ENCODE data around the gene AOAH.
"Not testable (repeated sequence)": the region's sequence is repeated elsewhere in the genome, so short reads cannot be mapped to it uniquely, and the experiment has no call there.

Gene AOAH

GRCh38 chr7:36507475-36508440 is 216.5 kb downstream of the AOAH start:
- DNase-seq (ENCODE audit: low spot score) = no peak

DNA sequence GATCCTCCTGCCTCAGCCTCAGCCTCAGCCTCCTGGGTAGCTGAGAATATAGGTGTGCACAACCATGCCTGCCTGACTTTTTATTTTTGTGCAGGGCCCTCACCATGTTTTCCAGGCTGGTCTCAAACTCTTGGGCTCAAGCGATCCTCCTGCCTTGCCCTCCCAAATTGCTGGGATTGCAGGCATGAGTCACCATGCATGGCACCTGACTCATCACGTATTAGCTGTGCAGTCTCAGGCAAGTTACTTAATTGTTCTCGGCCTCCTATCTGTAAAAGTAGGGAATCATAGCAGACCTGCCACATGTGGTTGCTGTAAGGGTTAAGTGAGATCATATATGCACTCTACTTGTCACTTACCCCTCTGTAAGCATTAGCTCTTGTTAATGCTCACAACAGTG is 217.5 kb downstream of the AOAH start:
- DNase-seq (ENCODE audit: low spot score) = no peak

- DNase-seq (ENCODE audit: low spot score) = no peak
Observed at GRCh38 chr7:36506130-36506798, 218.0 kb downstream of the AOAH start.

GRCh38 chr7:36504617-36505016 is 219.7 kb downstream of the AOAH start:
- not testable (repeated sequence) for DNase-seq (ENCODE audit: low spot score)

DNA sequence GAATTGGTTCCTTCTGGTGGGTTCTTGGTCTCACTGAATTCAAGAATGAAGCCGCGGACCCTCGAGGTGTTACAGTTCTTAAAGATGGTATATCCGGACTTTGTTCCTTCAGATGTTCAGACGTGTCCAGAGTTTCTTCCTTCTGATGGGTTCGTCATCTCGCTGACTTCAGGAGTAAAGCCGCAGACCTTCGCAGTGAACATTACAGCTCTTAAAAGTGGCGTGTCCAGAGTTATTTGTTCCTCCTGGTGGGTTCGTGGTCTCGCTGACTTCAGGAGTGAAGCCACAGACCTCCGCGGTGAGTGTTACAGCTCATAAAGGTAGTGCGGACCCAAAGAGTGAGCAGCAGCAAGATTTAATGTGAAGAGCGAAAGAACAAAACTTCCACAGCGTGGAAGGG is 220.1 kb downstream of the AOAH start:
- DNase-seq (ENCODE audit: low spot score) = not testable (repeated sequence)

DNA sequence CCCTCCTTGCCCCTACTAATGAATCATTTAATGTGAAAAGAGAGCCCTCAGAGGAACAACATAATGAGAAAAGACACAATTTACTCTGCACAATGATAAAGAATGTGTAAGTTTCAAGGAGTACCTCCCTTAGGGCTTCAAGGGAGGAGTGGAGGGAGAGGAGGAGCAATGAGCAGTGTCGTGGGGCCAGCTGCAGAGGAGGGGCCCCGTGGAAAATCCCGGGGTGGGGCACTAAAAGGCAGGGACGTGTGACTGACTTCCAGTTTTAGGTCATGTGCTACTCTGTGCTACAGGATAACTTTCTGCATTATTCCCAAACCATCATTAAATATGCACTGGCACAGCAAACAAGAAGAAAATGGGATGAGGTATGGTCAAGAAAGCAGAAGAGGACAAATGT is 226.5 kb downstream of the AOAH start:
- DNase-seq (ENCODE audit: low spot score) = no peak

DNA sequence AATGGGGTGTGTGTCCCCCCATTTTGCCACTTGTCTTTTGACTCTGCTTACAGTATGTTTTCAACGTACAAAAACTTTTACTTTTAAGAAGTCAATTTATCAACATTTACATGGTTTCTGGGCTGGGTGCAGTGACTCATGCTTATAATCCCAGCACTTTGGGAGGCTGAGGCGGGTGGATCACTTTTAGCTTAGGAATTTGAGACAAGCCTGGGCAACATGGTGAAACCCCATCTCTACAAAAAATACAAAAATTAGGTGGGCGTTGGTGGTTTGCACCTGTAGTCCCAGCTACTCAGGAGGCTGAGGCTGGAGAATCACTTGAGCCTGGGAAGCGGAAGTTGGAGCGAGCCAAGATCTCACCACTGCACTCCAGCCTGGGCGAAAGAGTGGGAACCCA is 227.1 kb downstream of the AOAH start:
- not testable (repeated sequence) for DNase-seq (ENCODE audit: low spot score)

DNA sequence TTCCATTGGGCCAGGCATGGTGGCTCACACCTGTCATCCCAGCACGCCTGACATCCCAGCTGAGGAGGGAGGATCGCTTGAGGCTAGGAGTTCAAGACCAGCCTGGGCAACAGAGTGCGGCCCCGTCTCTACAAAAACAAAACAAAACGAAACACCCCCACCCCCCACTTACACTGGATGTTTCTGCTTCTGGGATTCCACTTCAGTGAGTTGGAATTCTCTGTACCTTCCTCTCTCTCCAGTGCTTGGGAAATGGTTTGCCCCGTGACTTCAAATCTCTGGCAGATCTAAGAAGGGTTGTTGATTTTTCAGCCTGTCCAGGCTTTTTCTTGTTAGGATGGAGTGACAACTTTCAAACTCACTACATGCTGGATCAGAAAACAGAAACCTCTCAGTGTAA is 227.7 kb downstream of the AOAH start:
- no peak for DNase-seq (ENCODE audit: low spot score)

DNA sequence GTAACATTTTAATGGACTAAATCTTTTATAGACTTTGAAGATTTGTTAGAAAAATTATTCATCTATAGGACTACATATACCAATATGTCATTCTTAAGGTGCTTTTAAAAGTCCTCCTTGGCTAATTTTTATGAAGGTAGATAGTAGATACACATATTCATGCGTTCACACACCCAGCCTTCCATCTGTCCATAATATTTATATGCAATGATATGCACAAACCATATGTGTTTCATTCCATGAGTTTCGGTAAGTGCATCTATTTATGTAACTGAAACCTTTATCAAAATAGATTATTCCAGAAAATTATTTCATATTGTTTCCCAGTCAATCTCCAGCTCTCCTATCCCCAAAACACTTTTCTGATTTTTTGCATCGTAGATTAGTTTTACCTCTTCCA is 233.0 kb downstream of the AOAH start:
- DNase-seq (ENCODE audit: low spot score) = no peak

GRCh38 chr7:36490419-36490830 is 233.9 kb downstream of the AOAH start:
- DNase-seq (ENCODE audit: low spot score) = no peak

DNA sequence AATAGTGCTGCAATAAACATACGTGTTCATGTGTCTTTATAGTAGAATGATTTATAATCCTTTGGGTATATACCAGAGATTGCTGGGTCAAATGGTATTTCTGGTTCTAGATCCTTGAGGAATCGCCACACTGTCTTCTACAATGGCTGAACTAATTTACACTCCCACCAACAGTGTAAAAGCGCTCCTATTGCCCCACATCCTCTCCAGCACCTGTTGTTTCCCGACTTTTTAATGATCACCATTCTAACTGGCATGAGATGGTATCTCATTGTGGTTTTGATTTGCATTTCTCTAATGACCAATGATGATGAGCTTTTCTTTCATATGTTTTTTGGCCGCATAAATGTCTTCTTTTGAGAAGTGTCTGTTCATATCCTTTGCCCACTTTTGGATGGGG is 235.6 kb downstream of the AOAH start:
- DNase-seq (ENCODE audit: low spot score) = not testable (repeated sequence)

DNA sequence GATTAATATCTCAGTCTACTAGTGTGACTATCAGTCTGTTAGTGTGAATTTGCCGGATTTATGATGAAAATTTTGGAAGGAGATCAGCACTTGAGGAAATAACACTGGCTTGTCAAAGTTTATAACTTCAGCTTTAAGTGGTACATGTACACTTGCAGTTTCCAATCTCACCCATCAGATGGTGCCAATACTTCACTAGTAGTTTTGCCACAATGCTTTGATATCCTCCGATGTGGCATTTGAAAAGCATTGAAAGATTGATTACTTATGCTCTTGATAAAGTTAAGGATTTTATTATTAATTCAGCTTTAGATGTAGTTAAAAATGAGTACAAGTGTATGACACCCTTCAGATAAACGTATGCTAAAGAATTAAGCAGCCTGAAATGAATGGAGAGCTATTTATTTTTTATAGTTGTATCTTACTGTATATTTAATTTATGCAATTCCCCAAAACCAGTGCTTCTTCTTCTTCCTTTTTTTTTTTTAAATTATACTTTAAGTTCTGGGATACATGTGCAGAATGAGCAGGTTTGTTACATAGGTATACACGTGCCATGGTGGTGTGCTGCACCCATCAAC is 236.4 kb downstream of the AOAH start:
- no peak for DNase-seq (ENCODE audit: low spot score)

- DNase-seq (ENCODE audit: low spot score) = no peak
Observed at GRCh38 chr7:36486336-36486735, 238.0 kb downstream of the AOAH start.

GRCh38 chr7:36484265-36484664 is 240.0 kb downstream of the AOAH start:
- DNase-seq (ENCODE audit: low spot score) = no peak

- not testable (repeated sequence) for DNase-seq (ENCODE audit: low spot score)
Observed at GRCh38 chr7:36483853-36484252, 240.4 kb downstream of the AOAH start.

GRCh38 chr7:36478745-36479144 is 245.5 kb downstream of the AOAH start:
- no peak for DNase-seq (ENCODE audit: low spot score)

- no peak for DNase-seq (ENCODE audit: low spot score)
Observed at GRCh38 chr7:36475381-36475780, 248.9 kb downstream of the AOAH start.

DNA sequence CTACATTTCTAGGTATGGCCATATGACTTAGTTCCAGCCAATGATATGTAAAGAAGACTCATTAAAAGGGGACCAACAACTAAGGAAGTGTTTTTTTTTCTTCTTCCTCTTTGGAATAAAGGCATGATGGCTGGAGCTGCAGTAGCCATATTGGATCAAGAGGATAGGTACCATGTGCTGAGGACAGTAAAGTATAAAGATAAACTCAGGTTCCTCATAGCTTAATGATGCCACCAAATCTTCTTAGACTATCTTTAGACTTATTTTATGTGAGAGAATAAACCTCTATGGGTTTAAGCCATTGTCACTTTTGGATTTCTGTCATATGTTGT is 249.3 kb downstream of the AOAH start:
- DNase-seq (ENCODE audit: low spot score) = no peak

GRCh38 chr7:36474283-36475010 is 249.8 kb downstream of the AOAH start:
- no peak for DNase-seq (ENCODE audit: low spot score)

GRCh38 chr7:36473454-36474282 is 250.6 kb downstream of the AOAH start:
- DNase-seq (ENCODE audit: low spot score) = no peak

GRCh38 chr7:36472141-36472729 is 252.1 kb downstream of the AOAH start:
- DNase-seq (ENCODE audit: low spot score) = no peak

Measured in germinal center (tissue), 1 donor.